GM12892 (cell line): ENCODE measurements around the gene RASAL3.
A peak's percentile ranks its signal among the peaks of the same experiment; 100 is the strongest.

Experiments
- DNase-seq: peaks from one replicate; pipeline ENCODE4 v3.0.0; 2011; ENCODE audit not compliant: insufficient read length
- FAIRE-seq: peaks from 2 replicates; lab custom pipeline; 2011; peaks lifted over from hg19 to GRCh38; lab: Jason Lieb, UNC
- POLR2A ChIP-seq: IDR thresholded peaks from 2 replicates; pipeline ENCODE4 v1.6.1; 2011; ENCODE audit warnings: low read depth, low read length, control low read depth
- POLR2AphosphoS5 ChIP-seq: IDR thresholded peaks from 2 replicates; pipeline ENCODE4 v1.6.1; 2011; ENCODE audit warnings: low read depth, low read length, control low read depth
- TAF1 ChIP-seq: IDR thresholded peaks from 2 replicates; pipeline ENCODE4 v1.6.1; 2011; ENCODE audit warnings: low read depth, mild to moderate bottlenecking, control low read depth, low read length, borderline replicate concordance

The RASAL3 gene

DNA sequence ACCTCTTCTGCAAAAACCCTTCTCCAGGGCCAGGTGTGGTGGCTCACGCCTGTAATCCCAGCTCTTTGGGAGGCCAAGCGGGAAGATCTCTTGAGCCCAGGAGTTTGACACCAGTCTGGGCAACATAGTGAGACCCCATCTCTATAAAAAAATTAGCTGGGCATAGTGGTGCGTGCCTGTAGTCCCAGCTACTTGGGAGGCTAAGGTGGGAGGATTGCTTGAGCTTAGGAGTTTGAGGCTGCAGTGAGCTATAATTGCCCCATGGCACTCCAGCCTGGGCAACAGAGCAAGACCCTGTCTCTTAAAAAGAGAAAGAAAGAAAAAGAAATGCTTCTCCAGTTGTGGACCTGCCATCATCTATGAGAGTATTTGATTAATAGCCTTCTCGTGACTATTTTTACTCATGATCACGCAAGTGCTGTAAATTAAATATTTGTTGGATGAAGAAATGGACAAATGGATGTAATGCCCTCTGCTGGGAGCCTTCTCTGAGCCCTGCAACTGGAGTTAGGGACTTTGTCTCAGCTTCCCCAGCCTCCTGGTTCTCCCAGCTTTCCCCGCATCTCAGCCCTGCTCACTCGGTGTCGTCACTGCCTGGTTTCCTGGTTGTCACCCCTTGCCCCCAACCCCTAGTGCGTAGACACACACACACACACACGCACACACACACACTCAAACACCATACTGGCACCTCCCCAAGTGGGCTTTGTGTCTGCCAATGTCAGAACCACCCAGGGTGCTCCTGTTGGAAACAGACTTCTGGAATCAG lies 26.8 kb downstream of the RASAL3 start:
- DNase-seq (no peak), FAIRE-seq (no peak)
- no peak for TF ChIP-seq POLR2A
- no peak for TF ChIP-seq TAF1
- TF ChIP-seq POLR2AphosphoS5: no peak

DNA sequence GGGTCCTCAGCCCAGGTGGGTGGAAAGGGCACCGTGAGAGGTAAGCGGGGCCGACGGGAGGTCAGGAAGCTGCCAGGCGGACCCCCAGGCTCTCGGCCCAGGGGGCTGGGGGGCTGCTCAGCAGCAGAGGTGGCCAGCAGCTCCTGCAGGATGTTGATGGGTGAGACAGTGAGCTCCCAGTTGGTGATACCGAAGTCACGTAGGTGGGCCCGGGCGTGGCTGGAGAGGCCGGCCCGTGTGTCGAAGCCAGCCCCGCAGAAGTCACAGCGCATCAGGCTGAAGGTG lies 27.6 kb downstream of the RASAL3 start:
- FAIRE-seq (no peak), DNase-seq (no peak)
- TF ChIP-seq POLR2A: no peak
- no peak for TF ChIP-seq POLR2AphosphoS5
- TF ChIP-seq TAF1: no peak

DNA sequence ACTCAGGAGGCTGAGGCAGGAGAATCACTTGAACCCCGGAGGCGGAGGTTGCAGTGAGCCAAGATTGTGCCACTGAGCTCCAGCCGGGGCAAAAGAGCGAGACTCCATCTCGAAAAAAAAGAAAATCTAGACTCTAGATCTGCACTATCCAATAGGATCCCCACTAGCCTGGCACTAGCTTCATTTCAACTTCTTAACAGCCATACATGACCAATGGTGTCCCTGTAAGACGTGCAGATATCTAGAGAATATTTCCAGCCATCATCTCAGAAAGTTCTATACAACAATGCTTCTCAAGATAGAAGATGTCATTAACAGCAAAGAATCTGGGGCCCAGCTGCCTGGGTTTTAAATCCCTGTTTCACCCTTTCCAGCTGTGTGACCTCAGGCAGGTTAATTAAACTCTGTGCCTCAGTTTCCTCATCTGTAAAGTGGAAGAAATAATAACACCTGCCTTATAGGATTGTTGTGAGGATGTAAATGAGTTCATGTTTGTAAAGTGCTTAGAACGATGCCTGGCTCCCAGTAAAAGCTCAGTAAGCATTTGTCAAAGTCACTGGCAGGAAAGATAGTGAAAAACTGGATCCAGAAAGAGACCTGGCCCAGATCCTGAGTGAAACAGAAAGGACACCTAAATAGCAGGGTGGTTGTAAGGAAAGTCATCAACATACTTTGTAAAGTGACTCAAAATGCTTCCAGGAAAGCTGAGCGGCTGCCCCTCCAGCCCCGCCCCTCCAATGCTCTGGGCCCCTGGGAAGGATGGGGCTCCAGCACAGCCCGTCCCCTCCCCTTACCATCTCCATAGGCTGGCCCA lies 28.1 kb downstream of the RASAL3 start:
- TF ChIP-seq TAF1: no peak
- no peak for TF ChIP-seq POLR2AphosphoS5
- no peak for TF ChIP-seq POLR2A
- DNase-seq (no peak), FAIRE-seq (no peak)

DNA sequence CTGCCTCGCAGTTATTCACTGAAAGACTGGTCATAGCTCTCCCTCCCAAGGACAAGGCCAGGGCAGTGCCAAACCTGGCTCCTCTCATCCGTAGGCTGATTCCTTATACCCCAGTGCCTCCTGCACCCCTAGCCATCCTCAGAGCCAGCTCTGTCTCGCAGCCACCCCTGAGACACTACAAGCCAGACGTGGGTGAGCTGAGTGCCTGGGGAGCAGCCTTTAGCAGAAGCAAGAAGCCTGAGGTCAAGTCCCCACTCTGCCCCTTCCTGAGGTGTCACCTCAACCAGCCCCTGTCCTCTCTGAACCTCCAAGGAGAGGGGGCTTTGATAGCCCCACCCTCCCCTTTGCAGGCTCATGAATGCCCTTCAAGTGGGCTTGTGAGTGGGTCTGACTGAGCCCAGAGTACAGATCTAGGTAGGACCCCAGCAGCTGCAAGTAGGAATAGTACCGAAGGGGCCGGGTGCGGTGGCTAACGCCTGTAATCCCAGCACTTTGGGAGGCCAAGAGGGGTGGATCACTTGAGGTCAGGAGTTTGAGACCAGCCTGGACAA lies 30.8 kb downstream of the RASAL3 start:
- FAIRE-seq (no peak), DNase-seq (no peak)
- TF ChIP-seq POLR2A: no peak
- TF ChIP-seq TAF1: no peak
- TF ChIP-seq POLR2AphosphoS5: no peak

DNA sequence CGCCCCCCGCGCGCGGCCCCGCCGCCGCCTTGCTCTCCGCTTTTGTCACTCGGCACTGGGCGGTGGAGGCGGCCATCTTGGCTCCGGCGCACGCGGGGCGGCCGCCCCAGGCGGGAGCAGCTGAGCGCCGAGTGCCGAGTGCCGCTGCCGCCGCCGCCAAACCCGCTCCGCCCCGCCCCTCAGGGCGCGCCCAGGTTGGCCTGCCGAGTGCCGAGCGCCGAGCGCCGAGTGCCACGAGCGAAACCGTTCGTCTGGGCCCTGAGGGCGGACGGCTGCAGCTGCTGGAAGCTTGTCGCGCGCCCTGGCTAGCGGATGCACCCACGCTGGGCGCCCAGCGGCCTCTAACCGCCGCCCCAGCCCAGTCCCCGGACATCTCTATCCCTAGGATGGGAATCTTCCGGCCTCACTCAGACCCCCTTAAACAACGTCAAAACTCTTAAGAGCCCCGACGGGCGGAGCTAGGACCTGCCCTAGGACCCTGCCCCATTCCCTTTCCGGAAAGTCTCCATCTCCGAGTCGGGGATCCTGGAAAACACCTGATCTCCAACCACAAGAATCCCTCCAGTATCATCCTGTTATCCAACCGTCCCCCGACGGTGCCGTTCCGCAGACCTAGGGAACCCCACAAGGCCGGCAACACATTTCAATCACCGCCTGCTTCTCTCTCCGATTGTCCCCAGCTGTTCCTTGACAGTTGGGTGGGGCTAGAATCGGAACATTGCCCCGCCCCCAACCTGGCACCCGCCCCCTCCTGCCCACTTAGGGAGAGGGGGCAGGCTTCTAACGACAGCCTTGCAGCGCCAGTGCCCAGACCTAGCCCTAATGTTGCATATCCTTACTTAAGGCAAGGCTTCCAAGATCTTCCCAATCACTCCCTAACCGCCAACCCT lies 31.5 kb downstream of the RASAL3 start:
- FAIRE-seq (peak; percentile 97), DNase-seq (peak; percentile 99)
- 0 out of 2 replicates have a peak, but pooled peaks have one; percentile 24 for TF ChIP-seq POLR2AphosphoS5
- peak; percentile 72; the same call in 1 of the 2 replicates for TF ChIP-seq POLR2A
- TF ChIP-seq TAF1: peak; percentile 67; the same call in 1 of the 2 replicates

DNA sequence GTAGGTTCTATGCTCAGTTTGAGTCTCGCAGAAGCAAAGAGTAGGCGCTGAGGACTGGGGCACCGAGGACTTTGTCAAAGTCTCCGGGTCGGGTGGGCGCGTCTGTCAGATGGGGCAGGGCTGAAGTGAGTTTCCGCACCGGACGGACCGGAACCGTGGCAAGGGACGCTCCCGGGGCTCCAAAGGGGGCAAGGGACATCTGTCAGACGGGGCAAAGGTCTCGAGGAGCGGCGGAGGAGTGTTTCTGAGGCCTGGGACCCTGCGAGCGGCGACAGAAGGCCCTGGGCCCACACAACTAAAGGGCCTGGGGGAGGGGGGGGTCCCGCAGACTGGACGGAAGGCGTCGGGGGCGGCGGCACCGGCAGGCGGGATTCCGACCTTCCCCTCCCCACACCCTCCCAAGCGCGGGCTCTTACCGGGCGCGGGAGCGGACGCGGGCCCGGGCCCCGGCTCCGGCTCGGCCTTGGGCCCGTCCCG lies 32.3 kb downstream of the RASAL3 start:
- peak; percentile 51 for FAIRE-seq
- DNase-seq: peak; percentile 58
- TF ChIP-seq POLR2AphosphoS5: no peak
- no peak for TF ChIP-seq POLR2A
- no peak for TF ChIP-seq TAF1

DNA sequence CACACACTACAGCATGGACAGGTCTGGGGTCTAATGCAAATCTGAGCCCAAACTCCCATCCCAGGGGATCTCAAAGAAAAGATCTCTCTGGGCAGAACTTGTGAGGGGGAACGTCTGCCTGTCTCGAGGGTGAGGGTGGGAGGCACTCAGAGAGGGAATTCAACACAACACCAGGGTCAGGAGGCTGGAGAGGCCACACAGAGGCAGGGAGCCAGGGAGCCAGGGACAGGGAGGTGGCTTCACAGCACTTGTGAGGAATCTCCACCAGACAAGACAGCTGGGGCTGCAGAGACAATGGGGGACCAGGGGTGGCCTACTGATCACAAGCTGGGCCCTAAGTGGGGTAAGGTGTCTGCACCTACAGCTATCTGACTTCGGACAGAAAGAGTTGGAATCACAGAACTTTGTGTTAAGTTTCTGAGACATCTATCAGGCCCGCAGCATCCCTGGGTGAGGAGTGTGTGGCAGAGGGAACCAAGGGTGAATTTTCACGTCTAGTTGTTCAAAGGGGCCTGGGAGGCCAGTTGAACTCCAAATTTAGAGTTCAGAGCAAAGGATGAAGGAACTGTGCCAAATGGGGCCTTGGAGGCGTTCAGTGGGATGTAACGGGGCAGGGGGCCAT lies 32.8 kb downstream of the RASAL3 start:
- DNase-seq (no peak), FAIRE-seq (no peak)
- no peak for TF ChIP-seq POLR2AphosphoS5
- TF ChIP-seq TAF1: no peak
- TF ChIP-seq POLR2A: no peak

DNA sequence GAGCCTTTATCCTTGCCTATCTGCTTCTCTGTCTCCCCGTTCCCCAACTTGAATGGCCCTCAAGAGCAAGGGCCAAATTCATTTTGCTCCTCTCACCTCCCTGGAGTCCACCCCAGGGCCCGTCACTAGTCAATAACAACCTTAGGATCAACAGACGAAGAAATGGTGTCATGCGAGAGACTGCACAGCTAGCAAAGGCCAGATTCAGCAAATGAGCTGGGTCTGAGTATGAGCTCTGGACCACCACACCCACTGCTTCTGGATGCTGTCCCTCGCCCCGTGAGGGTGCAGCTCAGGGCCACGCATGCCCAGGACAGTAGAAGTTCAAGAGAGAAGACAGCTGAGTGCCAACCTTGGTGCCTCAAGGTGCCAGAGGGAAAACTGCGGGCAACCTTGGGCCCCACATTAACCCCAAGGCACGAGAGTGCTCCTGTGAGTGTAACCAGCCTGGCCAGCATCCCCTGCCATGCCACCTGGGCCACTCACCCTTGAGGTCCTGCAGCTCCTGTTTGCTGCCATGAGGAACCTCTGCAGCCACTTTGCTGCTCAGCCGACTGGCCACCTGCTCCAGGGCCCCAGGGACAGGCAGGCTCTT lies 33.7 kb downstream of the RASAL3 start:
- no peak for DNase-seq
- no peak for FAIRE-seq
- TF ChIP-seq POLR2AphosphoS5 (no peak), POLR2A (no peak), TAF1 (no peak)

DNA sequence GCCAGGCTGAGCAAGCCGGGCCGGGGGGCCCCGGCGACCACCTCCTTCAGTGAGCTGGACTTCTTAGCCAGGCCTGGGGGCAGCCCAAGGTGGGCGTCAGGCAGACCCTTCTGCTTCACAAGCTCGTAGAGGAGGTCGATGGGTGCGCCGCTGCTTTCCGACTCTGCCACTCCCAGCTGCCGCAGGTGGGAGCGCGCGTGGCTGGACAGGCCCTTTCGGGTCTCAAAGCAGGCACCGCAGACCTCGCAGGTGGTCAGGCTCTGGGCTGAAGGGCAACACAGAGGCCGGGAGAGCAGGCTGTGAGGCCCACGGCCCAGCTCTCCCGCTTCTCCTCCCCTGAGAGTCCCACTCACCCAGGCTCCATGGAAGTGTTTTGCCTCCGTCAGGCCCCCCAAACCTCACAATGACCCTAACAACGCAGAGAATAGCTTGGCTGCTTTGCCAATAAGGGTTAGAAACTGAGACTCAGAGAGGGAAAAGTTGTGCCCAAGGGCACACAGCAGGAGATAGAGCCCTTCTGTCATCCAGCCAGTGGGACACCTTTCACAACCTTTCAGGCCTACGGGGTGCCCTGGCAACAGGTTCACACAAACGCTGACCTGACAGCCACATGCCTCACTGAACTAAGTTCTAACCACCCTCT lies 34.4 kb downstream of the RASAL3 start:
- FAIRE-seq (no peak), DNase-seq (no peak)
- TF ChIP-seq POLR2A (no peak), POLR2AphosphoS5 (no peak), TAF1 (no peak)
